Measurements from ENCODE around the gene KSR2.

The KSR2 gene

GRCh38 chr12:117468016-117468415 lies 500.8 kb downstream of the KSR2 start:
- TF ChIP-seq, protein P1, sequence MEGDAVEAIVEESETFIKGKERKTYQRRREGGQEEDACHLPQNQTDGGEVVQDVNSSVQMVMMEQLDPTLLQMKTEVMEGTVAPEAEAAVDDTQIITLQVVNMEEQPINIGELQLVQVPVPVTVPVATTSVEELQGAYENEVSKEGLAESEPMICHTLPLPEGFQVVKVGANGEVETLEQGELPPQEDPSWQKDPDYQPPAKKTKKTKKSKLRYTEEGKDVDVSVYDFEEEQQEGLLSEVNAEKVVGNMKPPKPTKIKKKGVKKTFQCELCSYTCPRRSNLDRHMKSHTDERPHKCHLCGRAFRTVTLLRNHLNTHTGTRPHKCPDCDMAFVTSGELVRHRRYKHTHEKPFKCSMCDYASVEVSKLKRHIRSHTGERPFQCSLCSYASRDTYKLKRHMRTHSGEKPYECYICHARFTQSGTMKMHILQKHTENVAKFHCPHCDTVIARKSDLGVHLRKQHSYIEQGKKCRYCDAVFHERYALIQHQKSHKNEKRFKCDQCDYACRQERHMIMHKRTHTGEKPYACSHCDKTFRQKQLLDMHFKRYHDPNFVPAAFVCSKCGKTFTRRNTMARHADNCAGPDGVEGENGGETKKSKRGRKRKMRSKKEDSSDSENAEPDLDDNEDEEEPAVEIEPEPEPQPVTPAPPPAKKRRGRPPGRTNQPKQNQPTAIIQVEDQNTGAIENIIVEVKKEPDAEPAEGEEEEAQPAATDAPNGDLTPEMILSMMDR (conservative IDR thresholded peaks at IDR 0.05; ENCODE audit: low read depth, low read length), result no peak
- H3K4me3 ChIP-seq (ENCODE audit: low read depth, low read length), result no peak overlapping the region
- DNase-seq (ENCODE audit: low read depth), result no peak

DNA sequence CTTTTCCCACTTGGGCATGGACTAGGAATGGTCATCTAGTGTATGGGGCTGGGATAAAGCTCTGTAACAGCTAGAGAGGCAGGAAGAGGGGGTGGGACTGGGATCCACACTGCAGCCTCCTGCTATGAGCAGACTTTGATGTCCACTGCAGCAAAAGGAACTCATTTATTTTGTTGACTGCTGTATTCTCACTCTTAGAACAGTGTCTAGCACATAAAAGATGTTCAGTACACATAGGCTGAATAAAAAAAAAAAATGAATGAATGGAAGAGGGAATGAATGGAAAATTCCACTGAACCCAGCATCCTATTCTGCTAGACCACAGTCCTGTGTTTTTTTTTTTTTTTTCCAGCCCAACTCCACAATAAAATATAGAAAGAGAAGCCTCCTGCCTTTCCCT lies 501.2 kb downstream of the KSR2 start:
- no peak overlapping the region for H3K4me3 ChIP-seq (ENCODE audit: low read depth, low read length)
- DNase-seq (ENCODE audit: low read depth), result no peak
- TF ChIP-seq, protein P1 (conservative IDR thresholded peaks at IDR 0.05; ENCODE audit: low read depth, low read length), result no peak

- TF ChIP-seq, protein P1 (conservative IDR thresholded peaks at IDR 0.05; ENCODE audit: low read depth, low read length), result no peak
- no peak overlapping the region for H3K4me3 ChIP-seq (ENCODE audit: low read depth, low read length)
- no peak for DNase-seq (ENCODE audit: low read depth)
Observed at GRCh38 chr12:117466677-117467362, 502.0 kb downstream of the KSR2 start.

GRCh38 chr12:117461732-117462131 lies 507.1 kb downstream of the KSR2 start:
- H3K4me3 ChIP-seq (ENCODE audit: low read depth, low read length), result no peak overlapping the region
- TF ChIP-seq, protein P1 (conservative IDR thresholded peaks at IDR 0.05; ENCODE audit: low read depth, low read length), result no peak
- no peak for DNase-seq (ENCODE audit: low read depth)

DNA sequence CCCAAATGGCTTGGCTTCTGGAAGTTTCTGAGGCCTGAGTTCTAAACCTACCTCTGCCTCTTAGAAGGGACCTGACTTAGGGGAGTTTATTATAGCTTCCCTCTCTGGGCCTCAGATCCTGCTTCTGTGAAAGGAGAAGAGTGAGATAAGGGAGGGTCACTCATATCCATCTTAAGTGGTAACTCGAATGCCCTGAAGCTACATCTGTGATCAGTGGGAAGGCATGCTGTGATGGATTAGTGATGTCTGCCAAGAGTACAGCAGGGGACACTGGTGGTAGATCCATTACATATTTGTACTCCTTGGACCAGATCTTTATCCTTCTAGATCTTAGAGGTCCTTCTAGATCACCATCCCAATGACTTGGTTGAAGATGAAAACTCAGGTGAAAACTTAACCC lies 509.6 kb downstream of the KSR2 start:
- TF ChIP-seq, protein P1 (conservative IDR thresholded peaks at IDR 0.05; ENCODE audit: low read depth, low read length), result no peak
- no peak overlapping the region for H3K4me3 ChIP-seq (ENCODE audit: low read depth, low read length)
- no peak for DNase-seq (ENCODE audit: low read depth)

- TF ChIP-seq, protein P1 (conservative IDR thresholded peaks at IDR 0.05; ENCODE audit: low read depth, low read length), result no peak
Observed at GRCh38 chr12:117457189-117457588, 511.6 kb downstream of the KSR2 start.

GRCh38 chr12:117456076-117456475 lies 512.7 kb downstream of the KSR2 start:
- TF ChIP-seq, protein P1 (conservative IDR thresholded peaks at IDR 0.05; ENCODE audit: low read depth, low read length), result no peak
- DNase-seq (ENCODE audit: low read depth), result no peak
- H3K4me3 ChIP-seq (ENCODE audit: low read depth, low read length), result no peak overlapping the region

More at GRCh38 chr12:117457189-117457588, 511.6 kb downstream of the KSR2 start:
- no peak for DNase-seq (ENCODE audit: low read depth)
- no peak overlapping the region for H3K4me3 ChIP-seq (ENCODE audit: low read depth, low read length)

Data from choroid plexus epithelial cell (primary cell).